ENCODE data around the gene NUP155.
"Not testable (repeated sequence)": the region's sequence is repeated elsewhere in the genome, so short reads cannot be mapped to it uniquely, and the experiment has no call there.

The NUP155 gene

GRCh38 chr5:37370864-37371726 lies at the start of gene NUP155:
Gene NUP155 (minus strand): TSS chr5:37371106. CDS start chr5:37370977, 129 bp downstream.
- DNase-seq, result peak; percentile 95

DNA sequence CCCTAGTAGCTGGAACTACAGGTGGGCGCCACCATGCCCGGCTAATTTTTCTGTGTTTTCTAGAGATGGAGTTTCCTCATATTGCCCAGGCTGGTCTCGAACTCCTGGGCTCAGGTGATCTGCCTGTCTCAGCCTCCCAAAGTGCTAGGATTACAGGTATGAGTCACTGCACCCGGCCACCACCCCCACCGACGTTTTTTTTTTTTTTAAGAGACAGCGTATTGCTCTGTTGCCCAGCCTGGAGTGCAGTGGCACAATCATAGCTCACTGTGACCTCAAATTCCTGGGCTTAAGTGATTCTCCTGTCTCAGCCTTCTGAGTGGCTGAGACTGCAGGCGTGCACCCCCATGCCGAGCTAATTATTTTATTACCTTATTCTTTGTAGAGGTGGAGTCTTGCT lies 46.4 kb upstream of the NUP155 start:
- DNase-seq, result no peak

DNA sequence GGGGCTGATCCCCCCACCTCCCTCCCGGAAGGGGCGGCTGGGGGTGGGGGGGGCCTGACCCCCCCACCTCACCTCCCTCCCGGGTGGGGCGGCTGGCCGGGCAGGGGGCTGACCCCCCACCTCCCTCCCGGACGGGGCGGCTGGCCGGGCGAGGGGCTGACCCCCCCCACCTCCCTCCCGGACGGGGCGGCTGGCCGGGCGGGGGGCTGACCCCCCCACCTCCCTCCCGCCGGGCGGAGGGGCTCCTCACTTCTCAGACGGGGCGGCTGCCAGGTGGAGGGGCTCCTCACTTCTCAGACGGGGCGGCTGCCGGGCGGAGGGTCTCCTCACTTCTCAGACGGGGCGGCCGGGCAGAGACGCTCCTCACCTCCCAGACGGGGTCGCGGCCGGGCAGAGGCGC lies 44.5 kb upstream of the NUP155 start:
- not testable (repeated sequence) for DNase-seq

- no peak for DNase-seq
These were observed 41.6 kb upstream of the NUP155 start for GRCh38 chr5:37412515-37412914.

DNA sequence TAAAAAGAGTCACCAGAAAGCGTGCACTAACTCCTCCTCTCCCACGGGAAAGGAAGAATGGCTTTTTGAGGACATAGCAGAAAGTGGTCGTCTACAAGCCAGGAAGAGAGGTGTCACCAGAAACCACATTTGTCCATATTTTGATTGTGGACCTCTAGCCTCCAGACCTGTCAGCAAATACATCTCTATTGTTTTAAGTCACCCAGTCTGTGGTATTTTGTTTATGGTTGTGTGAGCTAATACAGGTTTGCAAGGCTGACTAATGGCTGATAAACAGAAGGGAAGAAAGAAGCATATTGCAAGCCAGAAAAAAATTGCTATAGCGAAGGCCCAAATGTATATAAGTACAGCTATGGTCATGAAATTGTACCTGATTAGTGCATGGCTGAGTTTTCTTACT lies 29.6 kb upstream of the NUP155 start:
- no peak for DNase-seq

DNA sequence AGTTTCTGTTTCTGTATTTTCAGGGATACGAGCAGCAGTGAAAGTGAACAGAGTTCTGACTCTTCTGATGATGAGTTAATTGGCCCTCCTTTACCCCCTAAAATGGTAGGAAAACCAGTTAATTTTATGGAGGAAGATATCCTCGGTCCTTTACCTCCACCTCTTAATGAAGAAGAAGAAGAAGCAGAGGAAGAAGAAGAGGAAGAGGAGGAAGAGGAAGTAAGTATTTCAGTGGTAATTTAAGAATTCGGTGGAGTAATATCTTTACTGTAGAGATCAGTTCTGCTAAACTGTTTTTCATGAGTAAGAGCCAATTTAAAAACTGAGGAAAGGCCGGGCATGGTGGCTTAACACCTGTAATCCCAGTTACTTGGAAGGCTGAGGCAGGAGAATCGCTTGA lies 25.4 kb upstream of the NUP155 start:
- no peak for DNase-seq

- no peak for DNase-seq
These were observed 20.7 kb upstream of the NUP155 start for GRCh38 chr5:37391591-37391990.

- DNase-seq, result peak; percentile 74
These were observed 8.3 kb upstream of the NUP155 start, which contains the start of gene WDR70 for GRCh38 chr5:37379100-37379628. Gene WDR70 (plus strand): TSS chr5:37379318. CDS start chr5:37379368, 50 bp downstream.

DNA sequence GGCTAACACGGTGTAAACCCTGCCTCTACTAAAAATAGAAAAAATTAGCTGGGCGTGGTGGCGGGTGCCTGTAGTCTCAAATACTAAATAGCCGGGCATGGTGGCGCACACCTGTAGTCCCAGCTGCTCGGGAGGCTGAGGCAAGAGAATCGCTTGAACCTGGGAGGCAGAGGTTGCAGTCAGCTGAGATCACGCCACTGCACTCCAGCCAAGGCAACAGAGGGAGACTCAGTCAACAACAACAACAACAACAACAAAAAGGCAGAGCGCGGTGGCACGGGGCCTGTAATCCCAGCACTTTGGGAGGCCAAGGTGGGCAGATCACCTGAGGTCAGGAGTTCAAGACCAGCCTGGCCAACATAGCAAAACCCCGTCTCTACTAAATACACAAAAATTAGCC lies 7.2 kb upstream of the NUP155 start:
- DNase-seq, result not testable (repeated sequence)

DNA sequence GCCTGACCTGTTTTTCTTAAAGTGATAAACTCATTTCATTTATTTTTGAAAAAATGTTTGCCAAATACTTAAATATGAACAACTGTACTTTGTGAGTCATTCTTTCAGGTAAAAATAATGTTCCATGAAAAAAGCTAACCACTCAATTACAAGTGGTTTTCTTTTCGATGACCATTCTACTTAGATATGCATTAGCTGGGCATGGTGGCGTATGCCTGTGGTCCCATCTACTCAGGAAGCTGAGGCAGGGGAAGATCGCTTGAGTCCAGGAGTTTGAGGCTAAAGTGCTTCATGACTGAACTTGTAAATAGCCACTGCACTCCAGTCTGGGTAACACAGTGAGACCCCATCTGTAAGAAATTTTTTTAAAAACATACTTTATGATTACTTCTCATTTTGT lies 4.2 kb upstream of the NUP155 start:
- no peak for DNase-seq

DNA sequence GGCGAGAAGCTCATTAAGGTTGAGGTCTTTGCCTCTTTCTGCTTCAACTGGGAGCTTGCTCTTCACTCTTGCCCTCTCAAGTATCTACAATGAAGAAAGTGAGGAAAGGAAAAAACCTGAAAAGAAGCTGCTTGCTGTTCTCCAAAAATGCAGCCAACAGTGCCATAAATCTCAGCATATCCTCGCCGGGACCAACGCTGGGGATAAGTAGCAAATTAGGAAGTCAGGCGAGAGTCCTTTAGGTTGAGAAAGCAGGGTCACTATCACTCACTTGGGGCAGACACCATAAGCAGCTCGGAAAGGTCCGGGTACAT lies 399 bp downstream of the NUP155 start:
- no peak for DNase-seq

GRCh38 chr5:37355161-37355560 lies 15.7 kb downstream of the NUP155 start:
- DNase-seq, result no peak

- DNase-seq, result not testable (repeated sequence)
These were observed 28.2 kb downstream of the NUP155 start for GRCh38 chr5:37342741-37343140.

- not testable (repeated sequence) for DNase-seq
These were observed 36.2 kb downstream of the NUP155 start for GRCh38 chr5:37334754-37335153.

GRCh38 chr5:37326536-37326935 lies 44.4 kb downstream of the NUP155 start:
- DNase-seq, result no peak

DNA sequence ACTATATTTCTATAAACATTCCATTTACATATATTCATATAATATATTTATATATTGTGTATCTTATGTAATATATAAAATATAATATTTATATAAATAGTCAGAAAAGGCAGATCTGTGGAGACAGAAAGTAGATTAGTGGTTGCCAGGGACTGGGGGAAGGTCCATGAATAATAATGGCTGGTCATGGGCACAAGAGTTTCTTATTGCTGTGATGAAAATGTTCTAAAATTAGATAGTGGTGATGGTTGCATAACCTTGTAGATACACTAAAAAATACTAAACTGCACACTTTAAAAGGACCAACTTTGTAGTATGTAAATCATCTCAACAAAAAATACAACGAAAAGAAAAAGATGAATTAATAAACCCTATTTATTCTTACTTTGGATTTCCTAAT lies 47.3 kb downstream of the NUP155 start:
- no peak for DNase-seq

- DNase-seq, result no peak
These were observed 51.7 kb downstream of the NUP155 start for GRCh38 chr5:37319037-37319782.

DNA sequence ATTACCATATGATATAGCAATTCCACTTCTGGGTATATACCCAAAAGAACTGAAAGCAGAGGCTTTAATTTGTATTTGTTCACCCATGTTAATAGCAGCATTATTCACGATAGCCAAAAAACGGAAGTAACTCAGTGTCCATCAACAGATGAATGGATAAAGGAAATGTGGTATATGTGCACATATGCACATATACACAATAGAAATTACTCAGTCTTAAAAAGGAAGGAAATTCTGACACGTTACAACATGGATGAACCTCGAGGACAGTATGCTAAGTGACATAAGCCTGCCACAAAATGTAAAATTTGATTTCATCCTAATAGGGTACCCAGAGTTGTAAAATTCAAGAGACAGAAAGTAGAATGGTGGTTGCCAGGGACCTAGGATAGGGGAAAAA lies 54.9 kb downstream of the NUP155 start:
- DNase-seq, result no peak

- DNase-seq, result no peak
These were observed 60.5 kb downstream of the NUP155 start for GRCh38 chr5:37310360-37310759.

DNA sequence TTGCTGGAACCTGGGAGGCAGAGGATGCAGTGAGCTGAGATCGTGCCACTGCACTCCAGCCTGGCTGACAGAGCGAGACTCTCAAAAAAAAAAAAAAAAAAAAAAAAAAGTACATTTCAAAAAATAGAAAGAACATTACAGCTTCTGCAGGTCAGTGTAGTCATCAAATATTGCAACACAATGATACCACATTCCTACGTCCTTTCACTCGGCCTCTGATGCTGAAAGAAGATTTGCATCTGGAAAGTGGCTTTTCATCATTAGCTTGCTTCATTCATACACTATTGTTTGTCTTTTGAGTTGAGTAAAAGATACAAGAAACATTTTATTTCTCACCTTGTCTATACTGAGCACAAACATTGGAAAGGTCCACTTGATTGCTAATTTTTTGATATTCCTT lies 62.1 kb downstream of the NUP155 start:
- DNase-seq, result no peak

GRCh38 chr5:37304888-37305287 lies 66.0 kb downstream of the NUP155 start:
- no peak for DNase-seq

GRCh38 chr5:37296313-37296712 lies 74.6 kb downstream of the NUP155 start:
- not testable (repeated sequence) for DNase-seq

- DNase-seq, result no peak
These were observed 87.6 kb downstream of the NUP155 start for GRCh38 chr5:37283214-37283820.

DNA sequence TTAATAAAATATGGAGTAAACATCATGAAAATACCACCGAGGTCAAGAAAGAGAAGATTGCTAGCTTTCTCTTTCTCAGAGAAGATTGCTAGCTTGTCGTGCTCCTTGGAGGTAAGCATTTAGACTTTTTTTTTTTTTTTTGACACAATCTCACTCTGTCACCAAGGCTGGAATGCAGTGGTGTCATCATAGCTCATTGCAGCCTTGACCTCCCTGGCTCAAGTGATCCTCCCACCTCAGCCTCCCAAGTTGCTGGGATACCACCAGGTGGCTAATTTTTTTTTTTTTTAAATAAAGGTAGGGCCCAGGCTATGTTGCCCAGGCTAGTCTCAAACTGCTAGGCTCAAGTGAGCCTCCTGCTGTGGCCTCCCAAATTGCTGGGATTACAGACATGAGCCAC lies 95.4 kb downstream of the NUP155 start:
- no peak for DNase-seq

All from kidney glomerular epithelial cell (primary cell).